NK-92 treated with Interleukin-12 subunit alpha and Interleukin-12 subunit beta, amount 100 ng/mL, for 24 hours (cell line): ENCODE data around the gene GMDS.

ENCODE experiments used
- DNase-seq: peaks from one replicate; lab custom pipeline; 2025; lab: John Stamatoyannopoulos, UW

Gene GMDS

GRCh38 chr6:1586861-1587450 lies 658.4 kb downstream of the GMDS start:
- DNase-seq = no peak

- DNase-seq = no peak
These were observed 659.1 kb downstream of the GMDS start for GRCh38 chr6:1586256-1586655.

GRCh38 chr6:1585669-1586049 lies 659.7 kb downstream of the GMDS start:
- DNase-seq = no peak

GRCh38 chr6:1584996-1585668 lies 660.3 kb downstream of the GMDS start:
- no peak for DNase-seq

- no peak for DNase-seq
These were observed 661.3 kb downstream of the GMDS start for GRCh38 chr6:1584146-1584545.

- DNase-seq = no peak
These were observed 664.0 kb downstream of the GMDS start for GRCh38 chr6:1581120-1581991.

- no peak for DNase-seq
These were observed 664.8 kb downstream of the GMDS start for GRCh38 chr6:1580585-1580984.

- DNase-seq = no peak
These were observed 665.3 kb downstream of the GMDS start for GRCh38 chr6:1580109-1580508.

GRCh38 chr6:1579096-1579495 lies 666.3 kb downstream of the GMDS start:
- no peak for DNase-seq

- DNase-seq = no peak
These were observed 667.3 kb downstream of the GMDS start for GRCh38 chr6:1577896-1578745.

GRCh38 chr6:1577146-1577680 lies 668.2 kb downstream of the GMDS start:
- no peak for DNase-seq

- no peak for DNase-seq
These were observed 668.7 kb downstream of the GMDS start for GRCh38 chr6:1576711-1577110.

GRCh38 chr6:1576166-1576565 lies 669.2 kb downstream of the GMDS start:
- no peak for DNase-seq

- DNase-seq = no peak
These were observed 670.0 kb downstream of the GMDS start for GRCh38 chr6:1575210-1576041.

GRCh38 chr6:1574890-1575209 lies 670.6 kb downstream of the GMDS start:
- no peak for DNase-seq

GRCh38 chr6:1574083-1574761 lies 671.2 kb downstream of the GMDS start:
- DNase-seq = no peak
